Stimulated activated naive B cell treated with anti-CD40 and anti-IgM and Interleukin-4, amounts not matched to agents 10 μg/mL and 1 μg/mL and 100 μg/mL, for 72 hours (primary cell): Measurements from ENCODE around the gene AGTRAP.

Experiments
- ATAC-seq, 2 donors: fragments of 150-1000 bp; cut with Tn5 transposase; replicated peaks; 2 replicates each; pipeline ENCODE4 v1.10.0; 2021; ENCODE audit warnings: moderate library complexity in 1 of 2
- DNase-seq: peaks from one replicate; pipeline ENCODE4 v3.0.0; 2021
- H3K27ac Mint-ChIP-seq: one replicate; pipeline ENCODE4 v1.8.0; 2022; ENCODE audit warnings: mild to moderate bottlenecking, mixed read lengths
- H3K27me3 Mint-ChIP-seq, 2 donors: one replicate each; pipeline ENCODE4 v1.8.0; 2022; ENCODE audit warnings: mixed read lengths in 2 of 2
- H3K36me3 Mint-ChIP-seq, 2 donors: one replicate each; pipeline ENCODE4 v1.8.0; 2022; ENCODE audit warnings: mixed read lengths in 2 of 2, mild to moderate bottlenecking in 1 of 2
- H3K4me1 Mint-ChIP-seq, 2 donors: one replicate each; pipeline ENCODE4 v1.8.0; 2022; ENCODE audit warnings: mixed read lengths in 2 of 2, mild to moderate bottlenecking in 1 of 2
- H3K4me3 Mint-ChIP-seq, 2 donors: one replicate each; pipeline ENCODE4 v1.8.0; 2022; ENCODE audit warnings: mild to moderate bottlenecking in 2 of 2, mixed read lengths in 2 of 2, moderate library complexity in 1 of 2
- H3K9me3 Mint-ChIP-seq, 2 donors: one replicate each; pipeline ENCODE4 v1.8.0; 2022; ENCODE audit warnings: mixed read lengths in 2 of 2, mild to moderate bottlenecking in 1 of 2

Gene AGTRAP

DNA sequence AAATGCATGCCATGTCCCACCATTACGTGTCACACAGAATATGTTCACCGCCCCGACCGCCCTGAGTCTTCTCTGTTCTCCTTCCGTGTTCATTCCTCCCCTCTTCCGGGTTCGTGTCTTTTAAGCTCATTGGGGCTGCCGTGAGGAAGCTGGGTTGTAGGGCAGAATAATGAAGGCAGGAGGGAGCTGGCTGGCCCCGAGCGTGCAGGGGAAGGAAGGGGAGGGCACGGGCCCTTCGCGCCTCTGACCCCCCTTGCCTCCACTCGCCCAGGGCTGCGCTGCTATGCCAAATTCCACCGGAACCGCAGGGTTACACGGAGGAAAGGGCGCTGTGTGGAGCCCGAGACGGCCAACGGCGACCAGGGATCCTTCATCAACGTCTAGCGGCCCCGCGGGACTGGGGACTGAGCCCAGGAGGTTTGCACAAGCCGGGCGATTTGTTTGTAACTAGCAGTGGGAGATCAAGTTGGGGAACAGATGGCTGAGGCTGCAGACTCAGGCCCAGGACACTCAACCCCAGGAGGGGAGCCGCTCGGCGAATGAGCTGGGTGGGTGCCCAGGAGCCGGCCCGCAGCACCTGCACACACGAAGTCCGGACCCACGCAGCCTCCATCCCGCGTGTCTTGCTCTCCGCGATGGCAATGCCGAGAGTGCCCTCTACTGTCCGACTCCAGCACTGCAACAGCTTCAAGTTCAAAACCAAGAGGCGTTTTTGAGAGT is 16.5 kb upstream of the AGTRAP start:
- Mint-ChIP-seq H3K9me3 (no peaks in the 10 kb centered on the region), H3K27me3 (no peaks in the 10 kb centered on the region), H3K4me1 (peaks cover 9 to 14% of the 10 kb centered on the region in 2 donors), H3K27ac (peak overlapping the region; percentile 92), H3K36me3 (no peaks in the 10 kb centered on the region), H3K4me3 (peak overlapping the region; percentile 89 to 94)
- ATAC-seq (peak; percentile 91 to 92), DNase-seq (peak; percentile 72)

GRCh38 chr1:11720033-11720376 is 15.9 kb upstream of the AGTRAP start:
- H3K4me3 Mint-ChIP-seq, result peak overlapping the region; percentile 89 to 94
- no peaks in the 10 kb centered on the region for H3K9me3 Mint-ChIP-seq
- no peaks in the 10 kb centered on the region for H3K36me3 Mint-ChIP-seq
- DNase-seq, result no peak
- no peaks in the 10 kb centered on the region for H3K27me3 Mint-ChIP-seq
- peaks cover 9 to 14% of the 10 kb centered on the region in 2 donors for H3K4me1 Mint-ChIP-seq
- peak overlapping the region; percentile 92 for H3K27ac Mint-ChIP-seq
- no peak for ATAC-seq

DNA sequence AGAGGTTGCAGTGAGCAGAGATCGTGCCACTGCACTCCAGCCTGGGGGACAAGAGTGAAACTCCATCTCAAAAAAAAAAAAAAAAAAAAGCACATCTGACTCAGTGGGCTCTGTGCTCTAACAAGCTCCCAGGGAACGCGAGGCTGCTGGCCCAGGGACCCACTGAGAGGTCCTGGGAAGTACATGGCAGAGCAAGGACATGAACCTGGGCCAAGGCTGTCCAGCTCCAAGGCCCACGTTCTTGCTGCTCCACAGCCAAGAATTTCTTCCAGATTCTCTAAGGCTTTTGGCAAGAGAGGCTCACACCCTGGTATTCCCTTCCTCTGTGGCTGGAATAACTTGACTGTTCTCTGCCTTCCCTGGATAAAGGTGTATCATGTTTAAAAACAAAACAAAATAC is 15.4 kb upstream of the AGTRAP start:
- DNase-seq (no peak), ATAC-seq (no peak)
- Mint-ChIP-seq H3K36me3 (no peaks in the 10 kb centered on the region), H3K27me3 (no peaks in the 10 kb centered on the region), H3K9me3 (no peaks in the 10 kb centered on the region), H3K4me3 (no peak overlapping the region), H3K27ac (no peak overlapping the region), H3K4me1 (peaks cover 10 to 17% of the 10 kb centered on the region in 2 donors)

DNA sequence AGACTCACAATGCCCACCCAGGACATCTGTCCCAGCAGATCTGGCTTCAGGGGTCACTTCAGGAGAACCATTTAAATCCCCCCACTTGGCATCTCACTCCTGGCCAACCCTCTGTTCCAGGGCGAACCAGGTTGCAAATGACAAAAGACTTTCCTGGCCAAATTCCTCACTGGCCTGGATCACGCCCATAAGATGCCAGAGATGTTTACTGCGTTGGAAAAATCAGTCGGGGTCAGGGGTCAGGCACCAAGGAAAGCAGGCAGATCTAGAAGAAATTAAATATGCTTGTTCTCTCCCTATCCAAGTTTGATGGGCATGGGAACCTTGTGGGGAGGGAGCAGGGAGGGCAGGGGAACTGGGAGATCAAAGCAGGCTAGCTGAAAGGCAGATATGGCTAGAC is 14.6 kb upstream of the AGTRAP start:
- no peaks in the 10 kb centered on the region for H3K36me3 Mint-ChIP-seq
- H3K4me1 Mint-ChIP-seq, result peaks cover 13 to 25% of the 10 kb centered on the region in 2 donors
- no peak for ATAC-seq
- DNase-seq, result no peak
- no peaks in the 10 kb centered on the region for H3K27me3 Mint-ChIP-seq
- H3K4me3 Mint-ChIP-seq, result no peak overlapping the region
- H3K27ac Mint-ChIP-seq, result no peak overlapping the region
- H3K9me3 Mint-ChIP-seq, result no peaks in the 10 kb centered on the region

DNA sequence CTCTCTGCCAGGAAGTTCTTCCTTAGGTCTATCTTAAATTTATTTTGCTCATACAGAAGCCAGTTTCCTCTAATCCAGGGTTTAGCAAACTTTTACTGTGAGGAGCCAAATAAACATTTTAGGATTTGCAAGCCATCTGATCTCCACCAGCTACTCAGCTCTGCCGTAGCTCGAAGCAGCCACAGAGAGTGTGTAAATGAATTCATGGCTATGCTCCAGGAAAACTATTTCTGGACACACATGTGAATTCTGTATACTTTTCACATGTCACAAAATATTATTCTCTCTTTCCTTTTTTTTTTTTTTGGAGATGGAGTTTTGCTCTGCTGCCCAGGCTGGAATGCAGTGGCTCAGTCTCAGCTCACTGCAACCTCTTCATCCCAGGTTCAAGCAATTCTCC is 13.4 kb upstream of the AGTRAP start:
- Mint-ChIP-seq H3K9me3 (no peaks in the 10 kb centered on the region), H3K4me1 (peaks cover 13 to 25% of the 10 kb centered on the region in 2 donors), H3K27me3 (no peaks in the 10 kb centered on the region), H3K4me3 (no peak overlapping the region), H3K27ac (no peak overlapping the region), H3K36me3 (no peaks in the 10 kb centered on the region)
- ATAC-seq (no peak), DNase-seq (no peak)

- DNase-seq (no peak), ATAC-seq (no peak)
- Mint-ChIP-seq H3K27me3 (no peaks in the 10 kb centered on the region), H3K9me3 (no peaks in the 10 kb centered on the region), H3K27ac (no peak overlapping the region), H3K36me3 (no peaks in the 10 kb centered on the region), H3K4me1 (peaks cover 18 to 28% of the 10 kb centered on the region in 2 donors), H3K4me3 (no peak overlapping the region)
Measured at GRCh38 chr1:11725616-11726015, 10.3 kb upstream of the AGTRAP start.

GRCh38 chr1:11727119-11727518 is 8.8 kb upstream of the AGTRAP start:
- Mint-ChIP-seq H3K36me3 (no peaks in the 10 kb centered on the region), H3K9me3 (no peaks in the 10 kb centered on the region), H3K27me3 (no peaks in the 10 kb centered on the region), H3K4me3 (no peak overlapping the region), H3K4me1 (peaks cover 26 to 43% of the 10 kb centered on the region in 2 donors), H3K27ac (no peak overlapping the region)
- no peak for DNase-seq
- no peak for ATAC-seq

GRCh38 chr1:11728126-11728806 is 7.7 kb upstream of the AGTRAP start:
- Mint-ChIP-seq H3K27me3 (no peaks in the 10 kb centered on the region), H3K36me3 (no peaks in the 10 kb centered on the region), H3K4me3 (no peak overlapping the region), H3K9me3 (no peaks in the 10 kb centered on the region), H3K27ac (no peak overlapping the region), H3K4me1 (peaks cover 26 to 43% of the 10 kb centered on the region in 2 donors)
- ATAC-seq (no peak), DNase-seq (no peak)

DNA sequence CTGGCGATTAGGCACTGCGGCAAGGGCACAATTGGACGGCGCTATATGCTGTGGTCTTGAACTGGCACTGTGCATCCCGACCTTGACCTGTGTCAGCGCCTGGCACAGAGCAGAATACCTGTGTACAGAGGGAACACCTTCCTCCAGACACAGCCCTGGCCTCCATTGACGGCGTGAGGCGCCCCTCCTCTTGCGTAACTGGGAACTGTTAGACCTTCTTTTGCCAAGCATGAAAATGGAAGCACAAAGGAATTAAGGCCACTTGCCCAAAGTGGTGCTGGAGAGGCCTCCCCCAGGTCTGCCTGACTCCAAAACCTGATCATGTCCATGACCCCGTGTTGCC is 6.8 kb upstream of the AGTRAP start:
- no peak overlapping the region for H3K27ac Mint-ChIP-seq
- H3K9me3 Mint-ChIP-seq, result no peaks in the 10 kb centered on the region
- H3K4me1 Mint-ChIP-seq, result peaks cover 26 to 43% of the 10 kb centered on the region in 2 donors
- no peak for ATAC-seq
- H3K27me3 Mint-ChIP-seq, result no peaks in the 10 kb centered on the region
- no peak for DNase-seq
- no peaks in the 10 kb centered on the region for H3K36me3 Mint-ChIP-seq
- no peak overlapping the region for H3K4me3 Mint-ChIP-seq

GRCh38 chr1:11729498-11730428 is 6.2 kb upstream of the AGTRAP start:
- Mint-ChIP-seq H3K9me3 (no peaks in the 10 kb centered on the region), H3K4me3 (peak overlapping the region; percentile 70 to 72), H3K4me1 (peaks cover 26 to 43% of the 10 kb centered on the region in 2 donors), H3K27ac (peak overlapping the region; percentile 93), H3K27me3 (no peaks in the 10 kb centered on the region), H3K36me3 (no peaks in the 10 kb centered on the region)
- ATAC-seq (peak in 1 of 2 donors; percentile 21), DNase-seq (no peak)

DNA sequence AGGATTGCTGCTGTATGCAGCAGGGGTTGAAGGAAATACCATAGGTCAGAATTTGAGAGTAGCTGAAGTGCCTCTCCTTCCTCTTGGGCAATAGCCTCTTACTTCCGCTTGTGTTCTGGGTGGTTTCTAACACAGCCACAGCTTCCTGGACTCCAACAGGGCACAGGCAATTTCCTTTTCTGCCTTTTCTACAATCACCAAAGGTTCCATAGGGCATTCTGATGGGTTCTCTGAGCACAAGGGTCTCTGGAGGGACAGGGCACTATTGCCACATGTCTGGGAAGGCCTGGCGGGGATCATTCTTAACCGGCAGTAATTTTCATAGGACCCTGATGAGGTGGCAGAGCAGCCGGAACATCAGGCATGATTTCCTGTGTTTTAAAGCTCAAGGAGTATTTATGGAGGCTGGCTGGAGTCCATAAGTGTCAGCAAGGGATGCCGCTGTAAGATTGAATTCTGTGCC is 5.5 kb upstream of the AGTRAP start:
- no peaks in the 10 kb centered on the region for H3K36me3 Mint-ChIP-seq
- no peaks in the 10 kb centered on the region for H3K9me3 Mint-ChIP-seq
- ATAC-seq, result peak; percentile 92 to 94
- H3K4me1 Mint-ChIP-seq, result peaks cover 28 to 41% of the 10 kb centered on the region in 2 donors
- H3K27ac Mint-ChIP-seq, result peak overlapping the region; percentile 93
- no peaks in the 10 kb centered on the region for H3K27me3 Mint-ChIP-seq
- H3K4me3 Mint-ChIP-seq, result peak overlapping the region; percentile 70 to 72
- DNase-seq, result no peak

DNA sequence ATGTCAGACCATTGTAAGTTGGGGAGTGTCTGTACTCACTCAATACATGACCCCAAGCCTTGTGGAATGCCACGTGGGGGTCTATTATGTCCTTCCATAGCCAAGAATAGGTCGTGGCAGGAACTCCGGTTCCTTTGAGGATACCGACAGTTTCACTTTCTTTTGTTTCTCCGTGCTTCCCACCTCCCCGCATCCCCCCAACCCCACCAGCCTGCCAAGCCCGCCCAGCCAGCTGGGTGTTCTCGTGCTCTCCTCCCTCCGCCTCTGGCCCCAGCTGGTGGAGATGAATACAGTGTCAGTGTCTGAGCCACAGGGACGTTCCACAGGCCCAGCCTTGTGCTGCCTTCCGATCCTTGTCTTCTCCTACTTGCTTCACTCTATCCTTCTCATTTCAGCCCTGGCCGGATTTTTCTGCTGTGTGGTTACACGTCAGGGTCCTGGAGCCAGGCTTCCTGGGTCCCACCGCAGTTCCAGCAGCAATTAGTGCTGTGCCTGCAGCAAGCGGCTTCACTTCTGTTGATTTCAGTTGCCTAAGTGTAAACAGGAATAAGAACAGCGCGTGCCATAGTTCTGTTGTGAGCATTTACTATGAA is 4.1 kb upstream of the AGTRAP start:
- ATAC-seq, result no peak
- DNase-seq, result no peak
- Mint-ChIP-seq H3K36me3 (peaks cover 2 to 3% of the 10 kb centered on the region in 2 donors), H3K4me1 (peaks cover 32 to 40% of the 10 kb centered on the region in 2 donors), H3K27me3 (no peaks in the 10 kb centered on the region), H3K4me3 (peak overlapping the region; percentile 82), H3K9me3 (no peaks in the 10 kb centered on the region), H3K27ac (peak overlapping the region; percentile 95)

- Mint-ChIP-seq H3K4me3 (no peak overlapping the region), H3K4me1 (peaks cover 41 to 56% of the 10 kb centered on the region in 2 donors)
Measured at GRCh38 chr1:11733306-11733705, 2.6 kb upstream of the AGTRAP start.

GRCh38 chr1:11735531-11735853 is 444 bp upstream of the AGTRAP start:
- H3K27me3 Mint-ChIP-seq, result no peaks in the 10 kb centered on the region
- peaks cover 2 to 3% of the 10 kb centered on the region in 2 donors for H3K36me3 Mint-ChIP-seq
- ATAC-seq, result peak in 1 of 2 donors; percentile 4
- DNase-seq, result no peak
- H3K27ac Mint-ChIP-seq, result peak overlapping the region; percentile 31
- peaks cover 41 to 62% of the 10 kb centered on the region in 2 donors for H3K4me1 Mint-ChIP-seq
- no peaks in the 10 kb centered on the region for H3K9me3 Mint-ChIP-seq
- H3K4me3 Mint-ChIP-seq, result peak overlapping the region; percentile 92 to 98

More at GRCh38 chr1:11733306-11733705, 2.6 kb upstream of the AGTRAP start:
- ATAC-seq (no peak), DNase-seq (no peak)
- Mint-ChIP-seq H3K27me3 (no peaks in the 10 kb centered on the region), H3K9me3 (no peaks in the 10 kb centered on the region), H3K36me3 (peaks cover 2 to 3% of the 10 kb centered on the region in 2 donors), H3K27ac (no peak overlapping the region)
